ENCODE measurements around the gene RABGAP1L. TPM values are rescaled to one million over a fixed set of nuclear protein-coding genes. Genes with fewer than 3 reads are reported as not detected.

RABGAP1L gene
- total RNA-seq, 2 experiments from 2014 or later, result 98.1 to 158 TPM

GRCh38 chr1:174922121-174922520, 762.8 kb downstream of the RABGAP1L start:
- Histone ChIP-seq H3K36me3 (ENCODE audit: insufficient read depth, low read length) (peaks cover 92% of the 10 kb centered on the region), H3K27ac (ENCODE audit: low read depth, low read length, poor library complexity, severe bottlenecking) (peak overlapping the region; percentile 15), H2AFZ (ENCODE audit: low read length) (no peak overlapping the region), H3K4me3 (ENCODE audit: low read depth, low read length, poor library complexity, severe bottlenecking) (no peak overlapping the region), H3K4me2 (ENCODE audit: low read length) (peak overlapping the region; percentile 49), H4K20me1 (ENCODE audit: insufficient read depth, low read length) (no peaks in the 10 kb centered on the region), H3K4me1 (ENCODE audit: insufficient read depth, low read length, poor library complexity, severe bottlenecking) (peaks cover 29% of the 10 kb centered on the region), H3K9me2 (ENCODE audit: insufficient read depth, low read length) (no peaks in the 10 kb centered on the region), H3K79me2 (ENCODE audit: insufficient read depth, low read depth, low read length) (peaks cover 55% of the 10 kb centered on the region), H3K9me3 (ENCODE audit: low read length) (peaks cover 36% of the 10 kb centered on the region)
- no TSS peak for BruUV-seq (replicated peaks)
- POLR2A ChIA-PET, result interaction anchor here (0.5 to 1.8 kb wide), 11 partner anchors 8 to 704 kb away, joined by 3 to 7 read pairs (median 5); no protein-coding TSS in a partner anchor
- TF ChIP-seq CTCF (conservative IDR thresholded peaks at IDR 0.05; ENCODE audit: low read length), result no peak
- no peak for TF ChIP-seq EZH2phosphoT487 (IDR thresholded peaks at IDR 0.05; ENCODE audit: borderline replicate concordance, low read depth, low read length)
- intact Hi-C loops (cut with micrococcal nuclease; ENCODE audit: unreplicated experiment), result no loop called here
- DNase-seq (ENCODE audit: low spot score), result no peak
- CTCF ChIA-PET (ENCODE audit: unreplicated experiment), result no interaction called here

DNA sequence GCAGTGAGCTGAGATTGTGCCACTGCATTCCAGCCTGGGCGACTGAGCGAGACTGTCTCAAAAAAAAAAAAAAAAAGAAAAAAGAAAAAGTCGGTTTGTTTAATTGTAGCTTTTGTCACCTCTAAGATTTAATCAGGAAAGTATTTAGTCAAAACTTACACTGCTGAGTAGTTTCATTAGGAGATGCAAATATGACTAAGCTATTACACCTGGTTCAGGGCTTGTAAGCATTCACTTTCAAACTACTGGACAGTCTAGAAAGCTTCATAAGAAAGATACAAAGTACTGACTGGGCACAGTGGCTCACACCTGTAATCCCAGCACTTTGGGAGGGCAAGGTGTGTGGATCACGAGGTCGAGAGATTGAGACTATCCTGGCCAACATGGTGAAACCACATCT, 764.5 kb downstream of the RABGAP1L start:
- DNase-seq (ENCODE audit: low spot score), result no peak
- BruUV-seq (replicated peaks), result no TSS peak
- Histone ChIP-seq H3K36me3 (ENCODE audit: insufficient read depth, low read length) (peaks cover 78% of the 10 kb centered on the region), H3K27ac (ENCODE audit: low read depth, low read length, poor library complexity, severe bottlenecking) (no peak overlapping the region), H3K9me2 (ENCODE audit: insufficient read depth, low read length) (no peaks in the 10 kb centered on the region), H3K4me2 (ENCODE audit: low read length) (no peak overlapping the region), H3K79me2 (ENCODE audit: insufficient read depth, low read depth, low read length) (peaks cover 61% of the 10 kb centered on the region), H4K20me1 (ENCODE audit: insufficient read depth, low read length) (no peaks in the 10 kb centered on the region), H2AFZ (ENCODE audit: low read length) (no peak overlapping the region), H3K9me3 (ENCODE audit: low read length) (peaks cover 31% of the 10 kb centered on the region), H3K4me3 (ENCODE audit: low read depth, low read length, poor library complexity, severe bottlenecking) (no peak overlapping the region), H3K4me1 (ENCODE audit: insufficient read depth, low read length, poor library complexity, severe bottlenecking) (peaks cover 38% of the 10 kb centered on the region)
- TF ChIP-seq EZH2phosphoT487 (IDR thresholded peaks at IDR 0.05; ENCODE audit: borderline replicate concordance, low read depth, low read length) (no peak), CTCF (conservative IDR thresholded peaks at IDR 0.05; ENCODE audit: low read length) (no peak)
- intact Hi-C loops (cut with micrococcal nuclease; ENCODE audit: unreplicated experiment), result no loop called here
- ChIA-PET CTCF (ENCODE audit: unreplicated experiment) (no interaction called here), POLR2A (interaction anchor here (0.6 to 1.1 kb wide), 6 partner anchors 9 to 766 kb away, joined by 3 to 6 read pairs (median 3); no protein-coding TSS in a partner anchor)

GRCh38 chr1:174928541-174928940, 769.2 kb downstream of the RABGAP1L start:
- BruUV-seq (replicated peaks), result no TSS peak
- no peak for TF ChIP-seq EZH2phosphoT487 (IDR thresholded peaks at IDR 0.05; ENCODE audit: borderline replicate concordance, low read depth, low read length)
- no peak for TF ChIP-seq CTCF (conservative IDR thresholded peaks at IDR 0.05; ENCODE audit: low read length)
- CTCF ChIA-PET (ENCODE audit: unreplicated experiment), result no interaction called here

More at GRCh38 chr1:174928541-174928940, 769.2 kb downstream of the RABGAP1L start:
- intact Hi-C loops (cut with micrococcal nuclease; ENCODE audit: unreplicated experiment), result no loop called here
- no peaks in the 10 kb centered on the region for H4K20me1 ChIP-seq (ENCODE audit: insufficient read depth, low read length)
- peaks cover 21% of the 10 kb centered on the region for H3K4me1 ChIP-seq (ENCODE audit: insufficient read depth, low read length, poor library complexity, severe bottlenecking)
- no peak overlapping the region for H3K4me2 ChIP-seq (ENCODE audit: low read length)
- H3K9me2 ChIP-seq (ENCODE audit: insufficient read depth, low read length), result no peaks in the 10 kb centered on the region
- peaks cover 68% of the 10 kb centered on the region for H3K79me2 ChIP-seq (ENCODE audit: insufficient read depth, low read depth, low read length)
- POLR2A ChIA-PET, result no interaction called here
- no peak overlapping the region for H3K27ac ChIP-seq (ENCODE audit: low read depth, low read length, poor library complexity, severe bottlenecking)
- peaks cover 41% of the 10 kb centered on the region for H3K36me3 ChIP-seq (ENCODE audit: insufficient read depth, low read length)
- no peak for DNase-seq (ENCODE audit: low spot score)
- H3K9me3 ChIP-seq (ENCODE audit: low read length), result peaks cover 11% of the 10 kb centered on the region; the same call in 1 of the 2 replicates
- no peak overlapping the region for H2AFZ ChIP-seq (ENCODE audit: low read length)
- no peak overlapping the region for H3K4me3 ChIP-seq (ENCODE audit: low read depth, low read length, poor library complexity, severe bottlenecking)

Measured in OCI-LY7 (cell line).